Measurements from ENCODE around the gene RPH3AL.

DNA sequence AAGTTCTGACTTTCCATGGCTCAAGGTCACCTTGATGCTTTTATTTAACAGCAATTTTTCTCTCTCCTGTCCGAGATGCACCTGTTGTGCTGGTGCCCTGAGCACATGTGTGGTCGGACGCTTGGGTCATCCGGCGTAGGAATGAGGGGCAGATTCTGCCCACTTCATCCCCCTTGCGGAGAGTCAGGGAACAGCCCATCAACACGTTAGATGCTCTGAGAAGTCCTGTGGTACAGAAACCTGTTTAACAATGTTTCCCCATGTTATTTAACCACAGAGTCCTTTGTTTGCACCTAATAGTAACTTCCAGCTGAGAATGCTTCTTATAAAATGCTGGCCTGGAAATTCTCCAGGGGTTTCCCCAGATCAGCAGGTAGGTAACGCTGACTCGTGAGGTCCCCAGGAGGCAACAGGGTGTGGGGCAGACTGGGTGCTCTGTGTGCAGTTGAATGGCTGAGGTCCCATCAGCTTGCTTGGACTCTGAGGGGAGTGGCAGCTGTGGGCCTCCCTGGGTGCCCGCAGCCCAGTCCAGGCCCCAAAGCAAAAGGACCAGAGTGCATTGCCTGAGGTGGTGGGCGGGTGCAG is 189.0 kb downstream of the RPH3AL start:
- TF ChIP-seq POLR2A (IDR thresholded peaks at IDR 0.05) (no peak), CTCF (IDR thresholded peaks at IDR 0.05) (no peak)

Measured in Peyer's patch (tissue), 4 donors.